ENCODE data around the gene TRIM66.
A peak's percentile ranks its signal among the peaks of the same experiment; 100 is the strongest.

TRIM66 gene

DNA sequence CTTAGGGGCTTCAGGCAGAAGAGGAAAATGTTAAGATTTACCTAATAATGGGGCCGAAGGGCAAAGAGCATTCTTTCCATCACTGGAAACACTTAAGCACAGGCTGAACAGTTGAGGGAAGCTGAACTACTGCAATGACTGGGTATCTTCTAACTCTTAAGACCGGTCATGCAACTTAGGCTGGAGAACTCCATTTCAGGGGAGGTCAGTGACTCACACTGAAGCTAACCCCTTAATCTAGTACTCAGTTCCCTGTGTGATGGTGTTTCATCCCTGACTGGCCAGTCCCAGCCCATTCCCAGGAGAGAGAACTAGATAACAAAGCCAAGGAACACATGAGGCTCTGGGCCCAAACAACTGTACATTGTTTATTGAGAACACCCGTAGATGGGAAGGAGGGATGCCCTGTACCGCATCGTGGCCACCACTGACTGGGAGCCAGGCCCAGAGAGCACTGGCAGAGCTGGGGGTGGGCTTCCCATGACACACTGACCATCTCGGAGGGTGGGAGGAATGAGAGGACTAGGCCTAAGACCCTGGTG lies 10.6 kb upstream of the TRIM66 start:
- no peak for DNase-seq (ENCODE audit: low read depth)
- TF ChIP-seq, protein P1, sequence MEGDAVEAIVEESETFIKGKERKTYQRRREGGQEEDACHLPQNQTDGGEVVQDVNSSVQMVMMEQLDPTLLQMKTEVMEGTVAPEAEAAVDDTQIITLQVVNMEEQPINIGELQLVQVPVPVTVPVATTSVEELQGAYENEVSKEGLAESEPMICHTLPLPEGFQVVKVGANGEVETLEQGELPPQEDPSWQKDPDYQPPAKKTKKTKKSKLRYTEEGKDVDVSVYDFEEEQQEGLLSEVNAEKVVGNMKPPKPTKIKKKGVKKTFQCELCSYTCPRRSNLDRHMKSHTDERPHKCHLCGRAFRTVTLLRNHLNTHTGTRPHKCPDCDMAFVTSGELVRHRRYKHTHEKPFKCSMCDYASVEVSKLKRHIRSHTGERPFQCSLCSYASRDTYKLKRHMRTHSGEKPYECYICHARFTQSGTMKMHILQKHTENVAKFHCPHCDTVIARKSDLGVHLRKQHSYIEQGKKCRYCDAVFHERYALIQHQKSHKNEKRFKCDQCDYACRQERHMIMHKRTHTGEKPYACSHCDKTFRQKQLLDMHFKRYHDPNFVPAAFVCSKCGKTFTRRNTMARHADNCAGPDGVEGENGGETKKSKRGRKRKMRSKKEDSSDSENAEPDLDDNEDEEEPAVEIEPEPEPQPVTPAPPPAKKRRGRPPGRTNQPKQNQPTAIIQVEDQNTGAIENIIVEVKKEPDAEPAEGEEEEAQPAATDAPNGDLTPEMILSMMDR (IDR thresholded peaks at IDR 0.05; ENCODE audit: low read length, missing control alignments), result no peak
- H3K4me3 ChIP-seq (replicated peaks; ENCODE audit: low read depth, low read length), result no peak overlapping the region

DNA sequence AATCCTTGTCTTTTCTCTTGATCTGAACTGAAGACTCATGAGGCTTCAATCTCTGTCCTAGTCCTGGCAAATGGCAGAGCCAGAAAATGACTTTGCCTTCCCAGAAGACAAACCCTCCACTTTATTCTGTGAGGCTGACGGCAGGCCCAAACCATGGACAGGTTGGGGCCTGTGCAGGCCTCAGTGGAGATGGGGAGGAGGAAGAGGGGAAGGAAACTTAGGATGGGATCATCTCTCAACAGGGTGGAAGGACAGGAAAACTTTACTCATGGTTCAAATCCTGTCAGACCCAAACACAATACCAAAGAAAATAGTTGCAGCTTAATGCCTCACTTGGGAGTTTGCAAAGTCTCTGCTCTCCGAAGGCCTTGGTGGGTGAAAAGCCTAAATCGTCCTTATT lies 10.0 kb upstream of the TRIM66 start:
- TF ChIP-seq, protein P1 (IDR thresholded peaks at IDR 0.05; ENCODE audit: low read length, missing control alignments), result no peak
- no peak overlapping the region for H3K4me3 ChIP-seq (replicated peaks; ENCODE audit: low read depth, low read length)
- no peak for DNase-seq (ENCODE audit: low read depth)

DNA sequence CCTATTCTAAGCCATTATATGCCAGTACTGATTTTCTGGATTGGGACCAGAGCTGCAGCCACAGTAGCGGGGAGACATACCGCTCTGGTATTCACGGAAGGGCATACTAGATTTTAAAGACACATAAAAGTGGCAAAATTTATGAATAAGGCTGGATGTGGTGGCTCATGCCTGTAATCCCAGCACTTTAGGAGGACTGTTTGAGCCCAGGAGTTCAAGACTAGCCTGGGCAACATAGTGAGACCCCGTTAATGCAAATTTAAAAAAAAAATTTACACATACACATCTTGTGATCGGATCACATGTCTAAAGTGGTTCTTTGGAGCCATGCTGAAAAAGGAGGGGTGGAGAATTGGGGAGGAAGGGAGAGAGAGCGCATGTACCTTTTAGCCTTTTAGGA lies 9.1 kb upstream of the TRIM66 start:
- TF ChIP-seq, protein P1 (IDR thresholded peaks at IDR 0.05; ENCODE audit: low read length, missing control alignments), result no peak
- no peak for DNase-seq (ENCODE audit: low read depth)
- no peak overlapping the region for H3K4me3 ChIP-seq (replicated peaks; ENCODE audit: low read depth, low read length)

DNA sequence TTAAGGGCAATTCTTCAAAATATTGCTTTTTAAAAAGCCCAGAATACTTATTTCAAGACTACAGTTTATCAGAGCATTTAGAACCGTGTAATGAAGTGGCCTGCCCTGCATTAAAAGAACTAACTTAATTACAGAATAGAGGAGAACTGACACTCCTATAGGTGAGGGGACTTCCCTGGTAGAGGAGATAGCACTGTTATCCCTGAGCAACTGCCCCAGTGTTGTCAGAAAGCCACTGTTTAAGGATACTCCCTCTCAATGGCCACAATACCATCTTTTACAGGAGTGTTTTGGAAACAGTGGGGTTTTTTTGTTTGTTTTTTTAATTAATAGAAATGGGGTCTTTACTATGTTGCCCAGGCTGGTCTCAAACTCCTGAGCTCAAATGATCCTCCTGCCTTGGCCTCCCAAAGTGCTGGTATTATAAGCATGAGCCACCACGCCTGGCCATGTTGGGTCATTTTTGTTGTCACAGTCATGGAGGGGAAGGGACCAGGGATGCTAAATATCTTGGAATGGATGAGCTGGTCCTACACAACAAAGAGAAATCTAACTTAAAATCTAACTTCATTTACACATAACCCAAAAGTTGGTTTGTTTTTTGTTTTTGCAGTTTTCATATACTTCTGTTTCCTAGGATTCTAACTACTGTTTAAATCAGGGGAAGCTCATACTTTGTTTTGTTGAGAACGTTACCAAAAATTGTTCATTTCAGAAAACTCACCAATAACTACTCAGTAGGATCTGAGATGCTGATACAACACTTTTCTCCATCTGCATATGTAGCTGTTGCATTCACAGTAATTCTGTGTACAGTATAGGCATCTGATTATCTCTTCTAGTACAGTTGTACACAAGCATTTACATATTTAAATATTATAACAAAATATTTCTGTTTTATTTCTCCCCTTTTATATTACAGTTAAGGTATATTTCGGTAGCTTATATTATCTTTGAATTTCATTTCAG lies 8.2 kb upstream of the TRIM66 start:
- DNase-seq (ENCODE audit: low read depth), result no peak
- H3K4me3 ChIP-seq (replicated peaks; ENCODE audit: low read depth, low read length), result no peak overlapping the region
- TF ChIP-seq, protein P1 (IDR thresholded peaks at IDR 0.05; ENCODE audit: low read length, missing control alignments), result no peak

DNA sequence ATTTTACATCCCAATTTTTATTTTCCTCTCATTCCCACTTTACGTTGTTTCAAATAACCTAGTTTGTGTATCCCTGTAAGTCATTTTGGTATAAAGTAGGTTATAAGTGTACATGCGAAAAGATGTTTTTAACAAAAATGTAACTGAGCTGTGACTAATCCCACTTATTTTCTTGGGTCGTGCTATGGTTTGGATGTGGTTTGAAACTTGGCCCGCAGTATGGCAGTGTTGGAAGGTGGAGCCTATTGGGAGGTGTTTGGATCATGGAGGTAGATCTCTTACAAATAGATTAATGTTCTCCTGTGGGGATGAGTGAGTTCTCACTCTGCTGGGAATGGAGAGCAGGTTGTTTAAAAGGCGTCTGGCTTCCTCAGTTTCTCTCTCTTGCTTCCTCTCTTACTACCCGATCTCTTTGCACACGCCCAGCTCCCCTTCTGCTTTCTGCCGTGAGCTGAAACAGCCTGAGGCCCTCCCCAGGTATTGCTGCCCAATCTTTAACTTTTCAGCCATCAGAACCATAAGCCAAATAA lies 7.3 kb upstream of the TRIM66 start:
- no peak for DNase-seq (ENCODE audit: low read depth)
- TF ChIP-seq, protein P1 (IDR thresholded peaks at IDR 0.05; ENCODE audit: low read length, missing control alignments), result no peak
- H3K4me3 ChIP-seq (replicated peaks; ENCODE audit: low read depth, low read length), result no peak overlapping the region

DNA sequence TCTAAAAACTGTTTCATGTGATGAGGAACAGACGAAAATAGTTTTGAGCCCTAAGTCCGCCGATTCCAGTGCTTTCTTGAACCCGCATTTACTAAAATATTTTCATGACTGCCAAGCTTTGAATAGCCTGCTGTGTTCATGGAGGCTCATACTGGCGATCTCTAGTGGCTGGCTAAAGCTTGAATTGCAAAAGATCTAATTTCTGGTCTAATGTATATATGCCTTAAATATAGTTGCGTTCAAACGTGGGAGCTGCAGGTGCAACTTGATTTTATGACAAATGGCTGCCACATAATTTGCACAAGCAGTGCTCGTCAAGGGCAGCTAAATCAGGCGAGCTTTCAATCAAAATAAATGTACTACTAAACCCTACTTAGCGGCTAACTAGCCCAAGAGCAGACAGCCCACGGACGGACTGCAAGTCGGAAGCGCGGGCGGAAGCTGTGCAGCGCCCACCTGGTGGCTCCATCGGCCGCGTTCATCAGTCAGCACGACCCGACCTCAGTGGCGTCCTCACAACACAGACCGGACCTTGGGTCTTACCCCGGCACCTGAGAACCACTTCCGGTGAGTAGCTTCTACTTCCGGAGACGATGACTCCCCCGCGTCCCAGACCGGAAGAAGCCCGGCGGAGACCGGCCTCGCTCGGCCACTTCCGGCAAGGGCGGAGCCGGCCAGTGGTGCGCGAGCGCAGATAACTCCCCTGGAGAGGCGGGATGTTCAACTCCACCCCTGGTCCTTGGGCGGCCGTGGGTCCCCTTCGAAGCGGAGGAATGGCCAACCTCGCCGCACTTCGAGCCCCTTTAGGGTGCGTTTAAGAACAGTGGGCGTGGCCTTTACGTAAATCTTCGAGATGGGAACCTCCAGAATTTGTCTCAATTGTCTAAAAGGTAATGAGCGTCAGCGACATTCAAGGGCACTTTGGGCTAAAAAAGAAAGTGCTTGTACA lies 6.2 kb upstream of the TRIM66 start:
- TF ChIP-seq, protein P1 (IDR thresholded peaks at IDR 0.05; ENCODE audit: low read length, missing control alignments), result no peak
- DNase-seq (ENCODE audit: low read depth), result peak; percentile 96

More for the DNA sequence above, 6.2 kb upstream of the TRIM66 start:
- H3K4me3 ChIP-seq (replicated peaks; ENCODE audit: low read depth, low read length), result peak overlapping the region; percentile 66

All from fibroblast of pulmonary artery (primary cell).